ENCODE results near the gene ARHGAP1.

DNA sequence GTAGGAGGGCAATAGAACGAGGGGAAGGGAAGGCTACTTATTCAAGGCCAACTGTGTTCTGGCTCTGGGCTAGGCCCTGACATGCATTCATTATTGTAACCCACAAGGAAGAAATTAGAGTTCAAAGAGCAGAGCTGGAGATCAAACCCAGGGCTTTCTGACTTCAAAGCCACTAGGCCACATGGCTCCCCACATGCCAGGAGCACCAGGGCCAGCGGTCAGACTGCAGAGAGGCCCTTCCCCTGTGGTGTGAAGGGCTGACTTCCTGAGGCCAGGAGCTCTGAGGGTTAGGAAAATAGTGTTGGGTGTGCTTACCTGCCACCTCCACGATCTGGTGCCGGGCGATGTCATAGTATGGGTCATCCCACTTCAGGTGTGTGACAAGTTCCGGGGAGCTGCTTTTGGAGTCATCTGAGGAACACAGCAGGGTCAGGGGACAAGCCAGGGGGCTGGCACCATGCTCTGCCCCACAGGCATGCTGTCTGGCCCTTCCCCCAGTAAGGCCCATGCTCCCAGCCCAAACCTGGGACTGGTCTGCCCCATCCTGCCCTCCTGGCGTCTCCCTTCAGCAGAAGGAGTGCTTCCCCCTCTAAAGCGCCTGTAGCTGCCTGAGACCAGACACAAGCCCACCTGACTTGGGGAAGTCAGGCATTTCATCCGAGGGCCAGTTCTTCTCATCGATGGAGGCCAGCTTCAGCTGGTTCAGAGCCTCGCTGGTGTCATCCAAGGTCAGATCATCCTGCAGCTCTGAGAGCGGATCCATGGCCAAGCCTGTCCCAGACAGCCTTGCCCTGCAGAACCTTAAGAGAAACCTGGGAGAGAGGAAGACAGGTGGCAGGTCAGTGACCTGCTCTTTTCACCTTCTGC is 4.8 kb downstream of the ARHGAP1 start:
- TF ChIP-seq EZH2 (IDR thresholded peaks at IDR 0.05) (no peak), POLR2AphosphoS5 (IDR thresholded peaks at IDR 0.05; ENCODE audit: borderline replicate concordance, low read depth, low read length) (no peak)

Measured in SK-N-MC (cell line).